DND-41 (cell line): ENCODE measurements around the gene SLC24A3.

Experiments used
- EZH2 ChIP-seq: IDR thresholded peaks from 3 replicates; pipeline ENCODE4 v1.6.1; 2012; ENCODE audit warnings: borderline replicate concordance, low read depth, mild to moderate bottlenecking, moderate library complexity, low read length, inconsistent platforms; ENCODE audit not compliant: severe bottlenecking
- TF ChIP-seq, protein P1 (sequence below): IDR thresholded peaks from 2 replicates; pipeline ENCODE4 v1.5.1; 2012; ENCODE audit warnings: borderline replicate concordance, low read length, moderate library complexity, mild to moderate bottlenecking; ENCODE audit not compliant: poor library complexity, severe bottlenecking; ENCODE audit errors: extremely low read depth

DNA sequence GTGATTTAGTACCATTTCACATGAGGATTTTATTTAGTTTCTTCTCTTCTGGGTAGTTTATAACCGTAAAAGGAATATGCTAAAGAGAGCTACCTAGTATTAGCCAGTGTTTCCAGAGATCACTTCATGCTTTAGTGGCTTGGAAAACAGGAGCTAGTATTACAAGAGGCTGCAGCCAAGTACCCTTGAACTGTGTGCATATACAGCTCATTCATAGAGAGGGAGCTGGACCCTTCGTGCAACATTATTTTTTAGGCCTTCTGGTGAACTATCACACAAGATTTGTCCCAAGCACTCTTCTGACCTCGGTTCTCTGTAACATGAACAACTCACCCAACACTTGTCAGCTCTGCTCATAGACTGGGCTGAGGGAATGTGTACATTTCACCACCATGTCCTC, 470.7 kb downstream of the SLC24A3 start:
- no peak for TF ChIP-seq EZH2
- TF ChIP-seq, protein P1, sequence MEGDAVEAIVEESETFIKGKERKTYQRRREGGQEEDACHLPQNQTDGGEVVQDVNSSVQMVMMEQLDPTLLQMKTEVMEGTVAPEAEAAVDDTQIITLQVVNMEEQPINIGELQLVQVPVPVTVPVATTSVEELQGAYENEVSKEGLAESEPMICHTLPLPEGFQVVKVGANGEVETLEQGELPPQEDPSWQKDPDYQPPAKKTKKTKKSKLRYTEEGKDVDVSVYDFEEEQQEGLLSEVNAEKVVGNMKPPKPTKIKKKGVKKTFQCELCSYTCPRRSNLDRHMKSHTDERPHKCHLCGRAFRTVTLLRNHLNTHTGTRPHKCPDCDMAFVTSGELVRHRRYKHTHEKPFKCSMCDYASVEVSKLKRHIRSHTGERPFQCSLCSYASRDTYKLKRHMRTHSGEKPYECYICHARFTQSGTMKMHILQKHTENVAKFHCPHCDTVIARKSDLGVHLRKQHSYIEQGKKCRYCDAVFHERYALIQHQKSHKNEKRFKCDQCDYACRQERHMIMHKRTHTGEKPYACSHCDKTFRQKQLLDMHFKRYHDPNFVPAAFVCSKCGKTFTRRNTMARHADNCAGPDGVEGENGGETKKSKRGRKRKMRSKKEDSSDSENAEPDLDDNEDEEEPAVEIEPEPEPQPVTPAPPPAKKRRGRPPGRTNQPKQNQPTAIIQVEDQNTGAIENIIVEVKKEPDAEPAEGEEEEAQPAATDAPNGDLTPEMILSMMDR, result no peak
